Measurements from ENCODE around the gene TNFRSF8.

The TNFRSF8 gene

GRCh38 chr1:12183095-12183794 is 120.1 kb downstream of the TNFRSF8 start:
- FAIRE-seq (no peak), DNase-seq (ENCODE audit: insufficient read length, low spot score) (no peak)

GRCh38 chr1:12184008-12184681 is 121.0 kb downstream of the TNFRSF8 start:
- no peak for TF ChIP-seq CTCF (IDR thresholded peaks at IDR 0.05; ENCODE audit: insufficient read depth, missing control alignments)
- no peak for FAIRE-seq

More at GRCh38 chr1:12183095-12183794, 120.1 kb downstream of the TNFRSF8 start:
- no peak for TF ChIP-seq CTCF (IDR thresholded peaks at IDR 0.05; ENCODE audit: insufficient read depth, missing control alignments)

GRCh38 chr1:12185036-12185917 is 122.2 kb downstream of the TNFRSF8 start:
- FAIRE-seq (no peak), DNase-seq (ENCODE audit: insufficient read length, low spot score) (no peak)
- no peak for TF ChIP-seq CTCF (IDR thresholded peaks at IDR 0.05; ENCODE audit: insufficient read depth, missing control alignments)

More at GRCh38 chr1:12184008-12184681, 121.0 kb downstream of the TNFRSF8 start:
- no peak for DNase-seq (ENCODE audit: insufficient read length, low spot score)

- DNase-seq (ENCODE audit: insufficient read length, low spot score) (no peak), FAIRE-seq (no peak)
- no peak for TF ChIP-seq CTCF (IDR thresholded peaks at IDR 0.05; ENCODE audit: insufficient read depth, missing control alignments)
Measured at GRCh38 chr1:12185918-12186678, 123.0 kb downstream of the TNFRSF8 start.

- DNase-seq (ENCODE audit: insufficient read length, low spot score) (no peak), FAIRE-seq (no peak)
- TF ChIP-seq CTCF (IDR thresholded peaks at IDR 0.05; ENCODE audit: insufficient read depth, missing control alignments): no peak
Measured at GRCh38 chr1:12186679-12186985, 123.5 kb downstream of the TNFRSF8 start.

GRCh38 chr1:12188115-12188514 is 125.0 kb downstream of the TNFRSF8 start:
- FAIRE-seq (no peak), DNase-seq (ENCODE audit: insufficient read length, low spot score) (no peak)
- no peak for TF ChIP-seq CTCF (IDR thresholded peaks at IDR 0.05; ENCODE audit: insufficient read depth, missing control alignments)

Data from D721Med (cell line).